HG03342 (cell line): Measurements from ENCODE around the gene MAPK9.

ENCODE experiments used
- ATAC-seq: cut with Tn5 transposase; IDR thresholded peaks from one replicate; pipeline ENCODE4 v1.9.1; 2021; ENCODE audit warnings: mild to moderate bottlenecking, moderate library complexity; ENCODE audit not compliant: unreplicated experiment

Gene MAPK9

GRCh38 chr5:180297587-180298282 lies 5.9 kb upstream of the MAPK9 start:
- ATAC-seq = no peak

- ATAC-seq = no peak
Measured at GRCh38 chr5:180296771-180297170, 4.9 kb upstream of the MAPK9 start.

GRCh38 chr5:180294913-180295555 lies 3.2 kb upstream of the MAPK9 start:
- no peak for ATAC-seq

- no peak for ATAC-seq
Measured at GRCh38 chr5:180294411-180294810, 2.5 kb upstream of the MAPK9 start.

- peak; percentile 31 for ATAC-seq
Measured at GRCh38 chr5:180291234-180291940, 496 bp downstream of the MAPK9 start.

- no peak for ATAC-seq
Measured at GRCh38 chr5:180290568-180291233, 1.2 kb downstream of the MAPK9 start.

- no peak for ATAC-seq
Measured at GRCh38 chr5:180289966-180290365, 1.9 kb downstream of the MAPK9 start.

- ATAC-seq = no peak
Measured at GRCh38 chr5:180289433-180289832, 2.5 kb downstream of the MAPK9 start.

GRCh38 chr5:180287868-180288267 lies 4.0 kb downstream of the MAPK9 start:
- ATAC-seq = no peak

GRCh38 chr5:180287404-180287803 lies 4.5 kb downstream of the MAPK9 start:
- no peak for ATAC-seq

GRCh38 chr5:180284149-180284548 lies 7.7 kb downstream of the MAPK9 start:
- ATAC-seq = no peak

GRCh38 chr5:180283026-180283615 lies 8.8 kb downstream of the MAPK9 start:
- ATAC-seq = no peak

- no peak for ATAC-seq
Measured at GRCh38 chr5:180282281-180282680, 9.6 kb downstream of the MAPK9 start.

- ATAC-seq = no peak
Measured at GRCh38 chr5:180281706-180282105, 10.2 kb downstream of the MAPK9 start.

- ATAC-seq = no peak
Measured at GRCh38 chr5:180274695-180275094, 17.2 kb downstream of the MAPK9 start.

- no peak for ATAC-seq
Measured at GRCh38 chr5:180271221-180271620, 20.7 kb downstream of the MAPK9 start.

GRCh38 chr5:180259260-180259611 lies 32.6 kb downstream of the MAPK9 start:
- ATAC-seq = no peak

GRCh38 chr5:180253036-180253824 lies 38.7 kb downstream of the MAPK9 start:
- no peak for ATAC-seq

- no peak for ATAC-seq
Measured at GRCh38 chr5:180251887-180252286, 40.0 kb downstream of the MAPK9 start.

- no peak for ATAC-seq
Measured at GRCh38 chr5:180251141-180251540, 40.7 kb downstream of the MAPK9 start.
